ENCODE measurements around the gene EIF4E1B.
A peak's percentile ranks its signal among the peaks of the same experiment; 100 is the strongest.
"Not testable (repeated sequence)": the region's sequence is repeated elsewhere in the genome, so short reads cannot be mapped to it uniquely, and the experiment has no call there.

Gene EIF4E1B

DNA sequence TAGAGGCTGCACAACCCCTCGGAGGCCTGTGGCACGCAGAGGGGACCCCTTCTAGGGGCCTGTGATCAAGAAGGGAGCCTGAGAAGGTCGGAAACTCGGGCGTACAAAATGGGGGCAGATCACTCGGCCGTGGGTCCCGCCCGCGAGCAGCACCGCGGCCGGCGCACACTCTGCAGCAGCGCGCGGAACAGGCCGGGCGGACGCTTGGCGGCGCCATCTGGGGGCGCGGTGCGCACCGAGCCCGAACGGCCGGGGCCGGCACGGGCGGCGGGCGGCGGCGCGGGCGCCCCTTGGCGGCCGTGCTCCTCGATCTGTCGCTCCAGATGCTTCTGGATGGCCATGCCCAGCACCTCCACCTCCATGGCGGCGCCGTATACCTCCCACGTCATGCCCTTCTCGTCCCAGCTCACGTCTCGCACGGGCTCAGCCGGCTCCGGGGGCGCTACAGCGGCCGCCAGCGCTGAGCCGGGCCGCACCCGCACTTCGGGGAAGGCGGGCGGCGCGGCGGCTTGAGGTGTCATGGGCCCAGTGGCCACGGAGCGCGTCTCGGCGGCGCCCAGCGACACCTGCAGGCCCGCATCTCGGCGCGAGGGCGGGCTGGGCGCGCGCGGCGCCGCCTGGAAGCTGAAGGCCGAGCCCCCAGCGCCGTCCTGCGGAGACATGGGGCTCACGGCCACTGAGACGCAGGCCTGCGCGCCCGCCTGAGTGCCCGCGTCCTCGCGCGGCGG is 33.6 kb upstream of the EIF4E1B start:
- H3K4me3 ChIP-seq (ENCODE audit: low read depth, low read length): no peak overlapping the region
- TF ChIP-seq, protein P1, sequence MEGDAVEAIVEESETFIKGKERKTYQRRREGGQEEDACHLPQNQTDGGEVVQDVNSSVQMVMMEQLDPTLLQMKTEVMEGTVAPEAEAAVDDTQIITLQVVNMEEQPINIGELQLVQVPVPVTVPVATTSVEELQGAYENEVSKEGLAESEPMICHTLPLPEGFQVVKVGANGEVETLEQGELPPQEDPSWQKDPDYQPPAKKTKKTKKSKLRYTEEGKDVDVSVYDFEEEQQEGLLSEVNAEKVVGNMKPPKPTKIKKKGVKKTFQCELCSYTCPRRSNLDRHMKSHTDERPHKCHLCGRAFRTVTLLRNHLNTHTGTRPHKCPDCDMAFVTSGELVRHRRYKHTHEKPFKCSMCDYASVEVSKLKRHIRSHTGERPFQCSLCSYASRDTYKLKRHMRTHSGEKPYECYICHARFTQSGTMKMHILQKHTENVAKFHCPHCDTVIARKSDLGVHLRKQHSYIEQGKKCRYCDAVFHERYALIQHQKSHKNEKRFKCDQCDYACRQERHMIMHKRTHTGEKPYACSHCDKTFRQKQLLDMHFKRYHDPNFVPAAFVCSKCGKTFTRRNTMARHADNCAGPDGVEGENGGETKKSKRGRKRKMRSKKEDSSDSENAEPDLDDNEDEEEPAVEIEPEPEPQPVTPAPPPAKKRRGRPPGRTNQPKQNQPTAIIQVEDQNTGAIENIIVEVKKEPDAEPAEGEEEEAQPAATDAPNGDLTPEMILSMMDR (IDR thresholded peaks at IDR 0.05; ENCODE audit: insufficient read depth, low read depth, low read length, missing control alignments): no peak
- peak; percentile 13 for DNase-seq (ENCODE audit: low read depth)

DNA sequence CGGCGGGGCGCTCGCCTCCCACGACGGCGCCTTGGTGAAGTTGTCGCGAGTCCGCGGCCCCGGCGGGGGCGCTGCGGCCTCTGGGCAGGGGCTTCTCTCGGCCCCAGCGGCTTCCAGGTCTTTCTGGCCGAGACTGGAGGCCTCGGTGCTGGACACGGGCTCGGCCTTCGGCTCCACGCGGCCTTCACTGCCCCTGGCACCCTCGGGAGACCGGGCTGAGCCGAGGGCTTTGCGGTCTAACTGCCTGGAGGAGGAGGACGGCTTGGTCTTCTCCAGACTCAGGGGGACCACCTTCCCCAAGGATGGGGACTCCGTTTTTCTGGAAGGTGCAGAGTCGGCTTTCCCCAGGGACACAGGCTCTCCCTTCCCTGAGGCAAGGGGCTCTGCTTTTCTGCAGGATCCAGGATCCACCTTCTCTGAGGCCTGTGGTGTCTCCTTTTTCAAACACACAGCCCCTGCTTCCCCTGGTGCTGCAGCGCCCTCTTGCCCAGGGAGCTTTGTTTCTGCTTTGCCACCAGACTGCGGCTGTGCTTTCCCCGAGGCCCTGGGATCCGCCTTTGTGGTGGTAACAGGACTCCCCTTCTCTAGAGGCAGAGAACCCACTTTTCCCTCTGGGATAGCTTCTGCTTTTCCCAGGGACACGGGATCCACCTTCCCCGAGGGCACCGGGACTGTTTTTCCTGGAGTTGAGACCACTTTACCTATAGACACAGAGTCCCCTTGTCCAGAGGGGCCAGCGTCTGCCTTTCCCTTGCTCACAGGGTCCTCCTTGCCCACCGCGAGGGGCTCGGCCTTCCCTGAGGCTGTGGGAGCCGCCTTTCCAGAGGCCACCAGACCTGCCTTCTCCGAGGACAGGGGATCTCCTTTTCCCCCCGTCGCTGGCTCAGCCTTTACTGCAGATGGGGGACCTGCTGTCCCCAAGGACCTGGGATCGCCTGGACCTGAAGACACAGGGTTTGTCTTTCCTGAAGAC is 32.8 kb upstream of the EIF4E1B start:
- DNase-seq (ENCODE audit: low read depth): no peak
- no peak overlapping the region for H3K4me3 ChIP-seq (ENCODE audit: low read depth, low read length)
- TF ChIP-seq, protein P1 (IDR thresholded peaks at IDR 0.05; ENCODE audit: insufficient read depth, low read depth, low read length, missing control alignments): no peak

DNA sequence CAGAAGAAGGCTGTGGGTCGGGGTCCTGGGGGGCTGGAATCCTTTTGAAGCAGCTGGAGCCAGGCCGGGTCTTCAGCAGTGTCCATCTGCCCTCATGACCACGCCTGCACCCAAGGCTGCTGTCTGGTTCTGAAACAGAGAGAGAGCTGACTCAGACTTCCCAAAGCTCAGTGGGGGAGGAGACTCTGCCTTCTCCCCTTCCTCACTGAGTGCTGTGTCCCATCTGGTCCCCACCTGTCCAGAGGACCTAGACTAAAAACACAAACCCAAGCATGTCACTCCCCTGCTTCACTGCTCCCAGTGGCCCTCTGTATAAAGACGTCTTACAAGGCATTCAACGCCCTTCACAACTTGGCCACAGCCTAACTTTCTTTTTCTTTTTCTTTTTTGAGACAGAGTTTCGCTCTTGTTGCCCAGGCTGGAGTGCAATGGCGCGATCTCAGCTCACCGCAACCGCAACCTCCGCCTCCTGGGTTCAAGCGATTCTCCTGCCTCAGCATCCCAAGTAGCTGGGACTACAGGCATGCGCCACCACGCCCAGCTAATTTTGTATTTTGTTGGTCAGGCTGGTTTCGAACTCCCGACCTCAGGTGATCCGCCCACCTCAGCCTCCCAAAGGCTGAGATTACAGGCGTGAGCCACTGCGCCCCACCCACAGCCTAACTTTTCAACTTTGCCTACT is 30.6 kb upstream of the EIF4E1B start:
- H3K4me3 ChIP-seq (ENCODE audit: low read depth, low read length): not testable (repeated sequence)
- peak; percentile 53 for DNase-seq (ENCODE audit: low read depth)

DNA sequence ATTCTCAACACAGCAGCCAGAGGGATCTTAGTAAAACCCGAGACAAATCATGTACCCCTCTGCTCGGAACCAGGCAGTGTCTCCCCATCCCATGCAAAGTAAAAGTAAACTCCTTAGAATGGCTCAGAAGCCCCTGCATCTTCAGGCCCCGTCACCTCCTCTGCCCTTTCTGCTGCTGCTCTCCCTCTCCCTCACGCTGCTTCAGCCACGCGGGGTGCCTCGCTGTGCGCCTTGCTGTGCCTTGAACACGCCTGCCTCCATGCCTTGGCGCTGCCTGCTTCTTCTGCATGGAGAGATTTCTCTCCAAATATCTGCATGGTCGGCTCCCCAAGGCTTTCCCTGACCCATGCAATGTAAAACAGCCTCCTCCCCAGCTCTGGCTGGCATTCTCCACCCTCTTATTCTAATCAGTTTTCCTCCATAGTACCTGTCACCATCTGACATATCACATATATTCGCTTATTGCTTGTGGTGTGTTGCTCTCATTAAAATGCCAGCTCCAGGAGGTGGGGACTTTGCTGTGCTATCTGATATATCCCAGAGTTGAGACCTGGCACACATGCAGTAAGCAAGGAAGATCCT is 28.5 kb upstream of the EIF4E1B start:
- H3K4me3 ChIP-seq (ENCODE audit: low read depth, low read length): no peak overlapping the region
- TF ChIP-seq, protein P1 (IDR thresholded peaks at IDR 0.05; ENCODE audit: insufficient read depth, low read depth, low read length, missing control alignments): no peak
- DNase-seq (ENCODE audit: low read depth): no peak

DNA sequence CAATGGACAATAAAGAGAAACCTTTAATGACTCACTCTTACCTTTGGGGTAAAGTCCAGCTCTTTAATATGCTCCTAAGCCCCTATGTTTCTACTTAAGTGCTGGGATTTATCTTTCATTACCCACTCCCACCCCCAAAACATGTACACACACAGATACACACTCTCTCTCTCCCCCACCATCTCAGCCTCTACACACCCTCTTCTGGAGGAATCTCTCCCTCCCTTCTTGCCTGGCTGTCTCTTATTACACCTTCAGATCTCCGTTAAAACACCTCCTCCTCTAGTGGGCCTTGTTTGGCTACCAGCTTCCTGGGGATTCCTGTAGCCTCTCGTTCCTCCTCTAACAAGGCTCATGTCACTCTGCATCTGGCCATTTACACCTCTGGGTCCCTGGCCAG is 27.4 kb upstream of the EIF4E1B start:
- TF ChIP-seq, protein P1 (IDR thresholded peaks at IDR 0.05; ENCODE audit: insufficient read depth, low read depth, low read length, missing control alignments): no peak
- no peak overlapping the region for H3K4me3 ChIP-seq (ENCODE audit: low read depth, low read length)
- DNase-seq (ENCODE audit: low read depth): no peak

DNA sequence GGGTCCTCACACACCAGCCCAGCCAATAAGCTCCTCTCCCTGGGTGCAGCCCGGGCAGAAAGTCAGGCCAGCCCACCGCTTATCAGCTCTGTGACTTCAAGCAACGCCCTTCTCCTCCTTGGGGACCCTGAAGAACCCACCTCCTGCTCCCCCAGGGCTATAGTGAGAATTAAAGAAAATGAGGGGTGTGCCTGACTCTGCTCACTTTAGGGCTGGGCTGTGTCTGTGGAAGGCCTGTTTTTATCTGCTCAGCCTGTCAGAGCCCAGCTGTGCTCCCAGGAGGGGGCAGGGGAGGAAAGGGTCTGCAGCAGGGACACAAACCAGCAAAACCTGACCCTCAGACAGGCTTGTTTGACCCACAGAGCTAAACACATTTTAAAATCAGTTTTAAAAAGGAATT is 24.4 kb upstream of the EIF4E1B start:
- TF ChIP-seq, protein P1 (IDR thresholded peaks at IDR 0.05; ENCODE audit: insufficient read depth, low read depth, low read length, missing control alignments): no peak
- no peak overlapping the region for H3K4me3 ChIP-seq (ENCODE audit: low read depth, low read length)
- DNase-seq (ENCODE audit: low read depth): no peak

Measured in GM12865 (cell line).